Femur (tissue), 1 donor: Measurements from ENCODE around the gene CHRNB2.

Experiments
- DNase-seq: peaks from one replicate; pipeline ENCODE4 v3.0.0-alpha.2; 2017

CHRNB2 gene

DNA sequence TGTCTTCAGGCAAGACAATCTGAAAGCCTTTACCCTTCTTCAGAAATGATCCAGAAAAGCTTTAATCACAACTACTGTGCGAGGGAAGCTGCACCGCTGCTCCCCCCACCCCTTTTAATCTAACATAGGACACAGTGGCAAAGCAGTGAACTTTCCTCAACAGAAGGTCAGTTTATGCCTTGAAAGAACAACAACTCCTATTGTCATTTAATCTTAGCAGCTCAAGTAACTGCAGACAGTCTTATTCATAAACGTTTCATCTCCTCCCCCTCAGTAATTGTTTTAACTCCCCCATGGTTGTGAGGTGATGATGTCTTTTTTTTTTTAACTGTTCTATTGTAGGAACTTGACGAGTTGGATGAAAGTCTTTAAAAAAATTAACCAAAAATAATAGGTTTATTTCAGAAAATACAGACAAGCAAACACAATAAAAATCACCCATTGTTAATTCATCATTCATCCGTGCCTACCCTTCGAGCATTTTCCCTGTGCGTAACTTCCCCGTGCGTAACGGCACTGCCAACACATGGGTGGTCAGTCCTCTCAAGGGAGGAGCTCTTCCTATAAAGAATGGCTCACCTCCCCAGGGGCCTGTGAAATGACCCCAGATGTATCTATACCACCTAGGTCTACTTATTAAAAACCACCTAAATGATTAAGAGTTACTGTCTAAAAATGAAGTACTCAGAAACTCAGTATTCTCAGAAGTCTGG is 43.7 kb downstream of the CHRNB2 start:
- DNase-seq = no peak

GRCh38 chr1:154614247-154614646 is 46.7 kb downstream of the CHRNB2 start:
- DNase-seq = no peak

DNA sequence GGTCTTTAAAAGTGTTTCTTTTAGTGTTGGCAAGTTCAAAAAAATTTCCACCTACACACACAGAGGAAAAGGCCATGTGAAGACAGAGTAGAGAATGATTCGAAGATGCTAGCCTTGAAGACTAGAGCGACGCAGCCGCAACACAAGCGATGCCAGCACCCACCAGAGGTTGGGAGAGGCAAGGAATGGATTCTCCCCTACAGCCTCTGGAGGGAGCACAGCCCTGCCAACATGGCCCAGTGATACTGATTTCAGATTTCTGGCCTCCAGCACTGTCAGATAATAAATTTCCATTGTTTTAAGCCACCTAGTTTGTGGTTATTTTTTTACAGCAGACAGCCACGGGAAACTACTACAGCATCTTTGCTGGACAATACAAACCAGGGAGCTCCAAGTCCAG is 47.3 kb downstream of the CHRNB2 start:
- DNase-seq = no peak

DNA sequence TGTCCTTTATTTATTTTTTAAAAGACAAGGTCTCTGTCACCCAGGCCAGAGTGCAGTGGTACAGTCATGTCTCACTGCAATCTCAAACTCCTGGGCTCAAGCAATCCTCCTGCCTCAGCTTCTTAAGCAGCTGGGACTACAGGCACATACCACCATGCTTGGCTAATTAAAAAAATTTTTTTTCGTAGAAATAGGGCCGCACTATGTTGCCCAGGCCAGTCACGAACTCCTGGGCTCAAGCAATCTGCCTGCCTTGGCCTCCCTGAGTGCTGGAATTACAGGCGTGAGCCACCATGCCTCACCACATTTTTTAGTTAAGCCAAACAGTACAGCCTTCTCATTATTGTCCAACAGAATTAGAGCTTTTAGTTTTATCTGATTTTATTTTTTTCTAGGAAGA is 47.8 kb downstream of the CHRNB2 start:
- no peak for DNase-seq

DNA sequence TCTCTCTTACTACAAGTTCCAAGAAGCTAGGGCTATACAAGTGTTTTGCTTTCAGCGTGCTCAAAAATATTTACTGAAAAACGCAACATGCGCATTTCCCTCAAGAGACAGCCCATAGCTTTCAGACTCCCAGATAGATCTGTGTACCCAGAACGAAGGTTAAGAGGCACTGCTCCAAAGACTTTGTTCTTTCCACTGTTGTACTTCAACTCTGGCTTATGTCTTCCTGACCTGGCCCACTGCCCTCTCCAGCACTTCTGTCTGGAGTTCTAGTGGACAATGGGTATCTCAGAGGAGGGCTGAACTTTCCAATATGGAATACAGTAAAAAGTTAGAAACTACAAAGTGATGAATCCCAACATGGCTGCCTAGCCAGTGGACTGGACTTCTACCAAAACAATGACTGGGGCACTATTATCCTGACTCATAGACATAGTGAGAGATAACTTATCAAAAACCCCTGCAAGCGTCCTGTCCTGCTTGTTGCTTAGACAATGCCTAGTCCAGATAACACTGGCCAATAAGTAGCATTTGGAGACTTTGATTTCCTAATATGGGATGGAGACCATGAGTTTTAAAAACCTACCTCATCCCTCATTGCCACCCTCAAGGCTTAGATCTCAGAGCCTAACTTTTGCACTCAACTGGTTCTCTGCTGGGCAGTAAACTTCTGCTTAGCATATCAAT is 49.2 kb downstream of the CHRNB2 start:
- DNase-seq = no peak

GRCh38 chr1:154619181-154619948 is 51.8 kb downstream of the CHRNB2 start:
- no peak for DNase-seq

DNA sequence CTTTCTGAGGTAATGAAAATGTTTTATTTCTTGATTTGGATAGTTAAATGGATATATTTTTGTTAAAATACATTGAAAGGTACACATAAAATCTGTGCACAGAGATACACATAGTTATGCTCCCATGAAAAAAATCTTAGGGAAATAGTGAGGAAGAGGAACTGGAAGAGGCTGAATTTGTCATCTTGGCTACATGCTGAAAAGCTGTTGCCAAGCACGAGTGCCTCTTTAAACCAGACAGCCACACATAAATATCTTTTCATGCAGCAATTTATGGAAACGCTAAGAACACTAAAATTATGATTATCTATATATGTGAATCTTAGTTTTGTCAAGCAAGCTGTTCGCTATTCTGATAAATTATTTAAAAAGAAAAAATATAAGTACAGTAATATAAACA is 53.2 kb downstream of the CHRNB2 start:
- DNase-seq = no peak

DNA sequence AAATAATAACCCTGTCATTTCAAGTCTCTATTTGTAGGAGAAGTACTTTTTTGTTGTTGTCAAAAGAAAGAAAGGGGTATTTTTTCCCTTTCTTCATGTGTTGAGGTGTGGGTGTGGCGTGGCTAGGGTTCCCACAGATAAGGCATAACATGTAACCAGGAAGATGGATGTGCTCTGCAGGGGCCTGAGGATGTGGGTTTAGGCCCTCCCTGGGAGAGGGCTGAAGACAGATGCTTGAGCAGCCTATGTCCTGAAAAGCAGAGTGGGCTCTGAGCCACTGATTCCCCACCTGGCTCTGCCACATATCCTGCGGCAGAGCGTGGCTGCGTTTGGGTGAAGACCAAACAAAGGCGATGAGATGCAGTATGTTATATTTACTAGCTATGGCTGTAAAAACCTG is 54.3 kb downstream of the CHRNB2 start:
- DNase-seq = no peak

- DNase-seq = no peak
Observed at GRCh38 chr1:154622503-154623039, 55.0 kb downstream of the CHRNB2 start.

DNA sequence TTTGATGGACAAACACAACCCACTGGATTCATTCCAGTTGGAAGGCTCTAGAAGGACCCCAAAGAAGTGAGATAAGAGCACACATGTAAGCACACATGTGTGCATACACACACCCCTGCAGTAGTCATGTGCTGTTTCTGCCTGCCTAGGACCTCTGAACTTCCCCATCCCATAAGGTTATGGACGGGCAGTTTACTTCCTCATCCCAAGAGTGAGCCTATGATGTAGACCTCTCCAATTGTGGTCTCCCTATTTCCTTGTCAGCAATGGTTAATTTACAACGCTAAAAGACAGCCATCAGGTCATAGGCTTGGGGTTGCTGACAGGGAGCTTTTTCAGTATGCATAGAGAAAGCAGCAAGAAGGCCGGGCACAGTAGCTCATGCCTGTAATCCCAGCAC is 55.8 kb downstream of the CHRNB2 start:
- no peak for DNase-seq

DNA sequence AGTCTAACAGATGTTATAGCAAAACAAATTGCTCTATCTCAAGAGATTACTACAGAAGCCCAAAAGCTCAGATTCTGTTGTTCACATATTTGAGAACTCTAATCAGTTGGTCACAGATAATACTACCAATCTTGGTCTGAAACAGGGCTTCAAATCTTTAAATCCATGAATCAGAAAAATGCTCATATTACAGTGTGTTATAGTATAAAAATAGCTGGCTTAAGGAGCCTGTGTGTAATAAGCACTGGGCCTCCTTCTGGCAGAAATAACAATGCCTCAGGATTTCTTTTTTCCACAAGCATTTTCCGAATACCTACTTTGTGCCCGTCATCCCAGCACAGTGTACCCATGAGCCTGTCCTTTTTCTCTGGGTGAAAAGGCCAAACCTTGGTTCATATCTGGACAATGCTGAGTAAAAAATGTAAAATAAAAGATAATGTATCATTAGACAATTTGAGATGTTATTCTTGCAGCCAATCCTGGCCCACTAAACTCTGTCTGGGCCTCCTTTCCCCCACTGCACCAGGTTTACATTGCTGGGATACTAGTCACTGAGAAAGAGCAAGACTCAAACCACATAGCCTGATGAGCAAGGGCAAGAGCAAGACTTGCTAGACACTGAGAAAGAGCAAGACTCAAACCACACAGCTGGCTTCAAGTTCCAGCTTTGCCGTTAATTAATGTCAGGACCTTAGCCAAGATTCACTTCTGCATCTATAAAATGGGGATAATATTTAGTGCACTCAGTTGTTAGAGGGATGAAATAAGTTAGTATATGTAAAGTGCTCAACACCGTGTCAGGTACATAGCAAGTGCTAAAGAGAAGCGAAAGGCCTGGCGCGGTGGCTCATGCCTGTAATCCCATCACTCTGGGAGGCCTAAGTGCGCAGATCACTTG is 57.4 kb downstream of the CHRNB2 start:
- no peak for DNase-seq

DNA sequence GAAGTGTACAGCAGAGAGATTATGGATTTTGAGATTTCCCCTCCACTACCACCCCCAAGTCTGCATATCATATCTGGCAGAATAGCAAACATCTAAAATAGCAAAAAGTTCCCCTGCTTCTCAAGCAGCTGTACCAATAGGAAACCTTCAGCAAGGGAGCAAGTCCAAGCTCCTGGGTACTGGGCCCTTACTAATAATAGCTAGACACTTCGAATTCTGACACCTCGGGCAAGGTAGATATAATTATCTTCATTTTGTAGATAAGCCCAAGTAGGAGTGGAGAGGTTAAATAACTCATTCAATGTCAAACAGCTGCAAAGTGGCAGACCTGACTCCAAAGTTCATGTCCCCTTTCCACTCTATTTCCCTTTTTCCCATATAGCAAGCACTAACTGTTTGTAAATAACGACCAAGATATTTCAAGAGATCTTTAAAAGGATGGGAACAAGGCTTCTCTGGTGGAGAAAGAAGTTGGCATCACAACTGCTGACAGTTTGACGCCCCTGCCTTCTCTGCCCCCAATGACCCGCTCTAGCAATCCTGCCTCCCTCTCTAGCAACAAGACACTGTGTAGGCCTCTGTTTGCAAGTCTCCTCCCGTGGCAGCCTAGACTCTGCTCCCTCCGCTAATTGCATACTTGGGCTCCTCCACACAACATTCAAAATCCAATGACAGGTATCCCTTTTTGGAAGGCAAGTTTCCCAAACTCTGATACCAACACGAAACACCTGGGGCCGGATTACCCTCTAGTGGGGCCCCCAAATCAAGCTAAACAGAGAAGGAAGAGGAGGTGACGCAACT is 59.1 kb downstream of the CHRNB2 start:
- DNase-seq = no peak

GRCh38 chr1:154627257-154628120 is 59.9 kb downstream of the CHRNB2 start:
- DNase-seq = peak; percentile 93

- no peak for DNase-seq
Observed at GRCh38 chr1:154628121-154628405, 60.5 kb downstream of the CHRNB2 start.

DNA sequence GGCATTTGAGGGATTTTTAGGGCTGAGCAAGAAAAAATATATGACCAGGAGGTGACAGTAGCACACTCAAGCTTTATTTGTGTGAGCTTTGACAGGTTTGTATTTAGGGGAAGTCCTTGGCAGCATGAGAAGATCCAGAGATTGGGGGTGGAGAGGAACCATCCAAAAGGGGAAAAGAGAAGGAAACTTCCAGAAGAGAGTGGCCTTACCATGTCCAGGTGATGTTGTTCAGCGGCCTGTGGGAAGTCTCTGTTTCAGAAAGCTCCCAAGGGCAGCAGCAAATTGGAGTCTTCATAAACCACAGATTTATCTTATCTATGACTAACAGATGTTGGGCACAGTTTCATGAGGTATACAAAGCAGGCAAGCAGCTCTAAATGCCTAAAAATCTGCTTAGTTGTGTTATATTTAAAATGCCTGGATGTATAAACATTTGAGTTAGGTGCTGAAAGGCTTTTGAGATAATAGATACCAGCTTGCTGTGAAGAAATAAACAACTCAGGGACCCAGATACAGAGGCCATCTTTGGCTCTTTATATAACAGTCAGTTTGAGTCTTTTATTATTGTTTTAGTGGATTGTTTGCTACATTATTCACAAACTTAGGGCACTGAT is 61.6 kb downstream of the CHRNB2 start:
- no peak for DNase-seq
